RPMI7951 (cell line): ENCODE data around the gene CXorf49. TPM values are rescaled to one million over a fixed set of nuclear protein-coding genes. Genes with fewer than 3 reads are reported as not detected.
"Not testable (repeated sequence)": the region's sequence is repeated elsewhere in the genome, so short reads cannot be mapped to it uniquely, and the experiment has no call there.

Experiments used
- DNase-seq: peaks from one replicate; pipeline ENCODE4 v3.0.0-alpha.2; 2012; ENCODE audit warnings: low read depth
- total RNA-seq: library from RNA; depleted of rRNA; stranded (reverse); fragments of >200 nt; shearing (Covaris generic); gene quantifications from 2 replicates; pipeline ENCODE4 v1.2.3, GENCODE V29; 2014; rRNA removed

CXorf49 gene
- total RNA-seq, 1 experiment from 2014 or later: not detected

GRCh38 chrX:71671938-71672337, 46.1 kb downstream of the CXorf49 start:
- no peak for DNase-seq

DNA sequence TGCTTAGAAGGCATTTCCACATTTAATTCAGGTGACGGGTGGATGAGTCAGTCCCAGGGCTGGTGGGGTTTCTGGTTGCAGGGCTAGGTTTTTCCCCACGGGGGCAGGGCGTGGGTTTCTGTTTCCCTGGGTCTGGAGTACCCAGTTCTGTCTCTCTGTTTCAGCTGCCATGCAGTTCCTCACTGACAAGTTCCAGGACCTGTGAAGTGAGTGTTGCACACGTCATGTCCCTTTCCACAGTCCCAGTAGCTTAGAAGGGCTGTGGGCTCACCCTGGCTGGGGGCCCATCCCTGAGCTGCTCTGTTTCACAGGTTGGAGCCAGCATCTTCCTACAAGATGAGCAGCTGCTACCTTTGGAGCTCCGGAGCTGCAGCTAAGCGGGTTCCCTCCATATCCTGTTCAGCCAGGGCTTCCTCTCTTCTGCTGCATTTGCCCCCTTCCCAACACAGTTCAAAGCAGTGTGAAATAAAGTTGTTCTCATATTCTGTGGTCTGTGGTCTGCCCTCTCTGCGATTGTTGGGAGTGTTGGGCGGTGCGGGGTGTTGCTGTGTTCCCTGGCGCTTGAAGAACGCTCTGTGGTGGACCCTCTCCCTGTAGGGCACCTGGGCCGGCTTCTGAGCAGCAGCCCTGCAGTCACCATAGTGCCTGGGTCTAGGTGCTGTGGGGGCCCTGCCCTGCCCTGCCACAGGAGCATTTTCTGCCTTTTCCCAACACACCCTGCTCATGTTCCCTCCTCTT, 46.9 kb downstream of the CXorf49 start:
- no peak for DNase-seq

DNA sequence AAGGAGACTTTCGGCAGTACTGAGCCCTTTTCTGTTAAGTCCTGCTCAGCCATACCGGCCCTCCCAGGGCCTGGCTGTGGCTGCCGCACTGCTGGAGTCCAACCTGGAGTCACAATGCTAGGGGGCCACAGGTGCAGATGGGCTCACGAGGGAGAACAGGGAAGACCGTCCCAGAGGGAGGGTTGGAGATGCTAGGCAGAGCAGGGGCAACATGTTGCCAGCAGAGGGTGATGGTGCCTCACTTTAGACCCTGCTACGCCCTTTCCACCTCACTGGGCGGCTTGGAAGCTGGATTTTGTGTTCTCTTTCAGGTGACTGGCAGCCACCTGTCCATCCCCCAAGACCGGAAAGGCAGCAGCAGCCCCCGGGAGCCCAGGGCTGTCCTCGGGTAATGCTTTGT, 48.1 kb downstream of the CXorf49 start:
- not testable (repeated sequence) for DNase-seq

- DNase-seq: no peak
Observed at GRCh38 chrX:71669492-71669891, 48.6 kb downstream of the CXorf49 start.

GRCh38 chrX:71668248-71668595, 49.9 kb downstream of the CXorf49 start:
- DNase-seq: no peak

DNA sequence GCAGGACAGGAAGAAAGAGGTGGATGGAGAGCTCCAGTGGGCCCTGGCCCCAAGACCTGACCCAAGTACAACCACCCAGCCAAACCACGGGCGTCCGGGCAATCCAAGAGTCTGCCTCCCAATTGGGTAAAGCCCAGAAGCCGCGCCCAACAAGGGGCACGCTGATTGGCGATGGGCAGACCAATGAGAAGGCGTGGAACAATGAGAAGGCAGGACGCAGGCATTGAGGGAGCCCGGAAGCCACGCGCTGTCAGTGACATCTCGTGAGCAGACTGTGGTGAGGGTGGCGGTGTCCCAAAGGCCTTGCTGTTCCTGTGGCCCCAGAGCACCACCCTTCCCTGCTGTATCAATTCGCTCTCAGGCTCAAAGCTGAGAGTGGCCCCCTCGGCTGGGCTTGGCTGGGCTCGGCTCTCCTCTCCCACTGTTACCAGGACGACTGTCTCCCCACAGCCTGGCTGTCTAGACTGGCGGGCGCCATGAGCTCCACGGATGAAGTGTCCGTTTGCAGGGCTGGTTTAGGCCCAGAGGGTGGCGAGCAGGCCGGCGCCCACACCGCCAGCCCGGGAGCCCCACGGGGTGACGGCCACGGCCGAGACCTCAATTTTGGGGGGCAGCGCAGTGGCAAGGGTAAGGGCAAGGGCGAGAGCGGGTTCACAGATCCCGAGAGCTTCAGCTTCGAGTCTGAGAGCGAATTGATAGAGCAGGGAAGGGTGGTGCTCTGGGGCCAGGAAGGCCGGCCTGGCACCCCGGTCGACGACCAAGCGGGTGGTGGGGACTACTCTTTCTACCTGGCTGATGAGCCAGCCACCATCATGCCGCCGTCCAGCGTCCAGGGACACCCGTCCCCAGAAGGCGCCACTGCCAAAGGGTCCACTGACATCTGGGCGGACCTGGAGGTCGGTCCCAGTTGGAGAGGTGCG, 50.5 kb downstream of the CXorf49 start, which contains the start of gene LOC101059915:
TSS of gene LOC101059915 (plus strand) at position 219 of the 920 bp plus-strand sequence.
- DNase-seq: no peak

DNA sequence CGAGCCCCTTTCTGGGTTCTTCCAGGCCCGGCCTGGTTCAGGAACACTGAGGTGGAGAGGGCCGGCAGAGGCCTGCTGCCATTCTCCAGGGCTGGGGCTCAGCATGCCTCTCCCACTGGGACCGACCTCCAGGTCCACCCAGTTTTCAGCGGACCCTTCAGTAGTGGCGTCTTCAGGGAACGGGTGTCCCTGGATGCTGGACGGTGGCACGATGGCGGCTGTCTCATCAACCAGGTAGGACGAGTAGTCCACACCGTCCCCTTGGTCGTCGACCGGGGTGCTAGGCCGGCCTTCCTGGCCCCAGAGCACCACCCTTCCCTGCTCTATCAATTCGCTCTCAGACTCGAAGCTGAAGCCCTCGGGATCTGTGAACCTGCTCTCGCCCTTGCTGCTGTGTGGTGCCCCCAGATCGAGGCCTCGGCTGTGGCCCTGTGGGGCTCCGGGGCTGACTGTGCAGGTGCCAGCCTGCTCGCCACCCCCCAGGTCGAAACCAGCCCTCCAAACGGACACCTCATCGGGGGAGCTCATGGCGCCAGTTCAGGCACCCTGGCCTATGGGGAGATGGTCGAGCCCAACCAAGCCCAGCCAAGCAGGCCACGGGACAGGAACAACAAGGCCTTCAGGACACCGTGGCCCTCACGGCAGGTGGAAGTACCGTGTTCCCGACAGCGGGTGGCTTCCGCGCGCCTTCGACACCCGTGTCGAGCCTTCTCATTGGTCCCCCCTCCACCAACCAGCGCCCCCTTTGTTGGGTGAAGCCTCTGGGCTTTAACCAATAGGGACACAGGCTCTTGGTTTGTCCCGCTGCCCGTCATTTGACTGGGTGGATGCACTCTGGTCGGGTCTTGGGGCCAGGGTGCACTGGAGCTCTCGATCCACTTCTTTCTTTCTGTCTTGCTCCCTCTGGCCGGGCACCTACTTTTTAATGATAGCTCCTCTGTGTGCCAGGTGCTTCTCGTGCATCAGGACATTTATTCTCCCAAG, 51.6 kb downstream of the CXorf49 start:
- DNase-seq: no peak

GRCh38 chrX:71665747-71666146, 52.3 kb downstream of the CXorf49 start:
- no peak for DNase-seq

- DNase-seq: no peak
Observed at GRCh38 chrX:71664889-71665491, 53.1 kb downstream of the CXorf49 start.

Other genes with a start within 250 kb of the CXorf49 start
- gene OGT, start 185.2 kb downstream of the CXorf49 start, total RNA-seq: 64.9 and 92.4 TPM in 2 replicates
- 2.4 and 4.2 TPM in 2 replicates for gene GCNA, start 139.8 kb downstream of the CXorf49 start, total RNA-seq
- gene CXCR3, start 99.8 kb downstream of the CXorf49 start, total RNA-seq: not detected in 2 replicates
- not detected in 2 replicates for gene CXorf49B, start 45.1 kb upstream of the CXorf49 start, total RNA-seq
- 0.36 and 0.59 TPM in 2 replicates for gene NHSL2, start 192.6 kb upstream of the CXorf49 start, total RNA-seq